Measurements from ENCODE around the gene ATG4A. TPM values are rescaled to one million over a fixed set of nuclear protein-coding genes. Genes with fewer than 3 reads are reported as not detected.

Gene ATG4A
- total RNA-seq, 4 donors from 2014 or later: 4.9 to 13.2 (median 8.9) TPM

- Histone ChIP-seq H3K4me3 (no peak overlapping the region), H3K36me3 (no peaks in the 10 kb centered on the region), H3K27ac (no peak overlapping the region), H3K9me3 (no peaks in the 10 kb centered on the region), H3K27me3 (no peaks in the 10 kb centered on the region), H3K4me1 (no peaks in the 10 kb centered on the region)
- TF ChIP-seq CTCF (IDR thresholded peaks at IDR 0.05) (no peak), POLR2A (IDR thresholded peaks at IDR 0.05) (no peak)
- intact Hi-C loops (cut with DNase I; ENCODE audit: low total_unique reads): no loop called here
- DNase-seq: no peak
Measured at GRCh38 chrX:108173874-108174273, 82.3 kb downstream of the ATG4A start.

GRCh38 chrX:108177351-108178142 lies 86.0 kb downstream of the ATG4A start:
- H3K9me3 ChIP-seq: no peaks in the 10 kb centered on the region
- no peaks in the 10 kb centered on the region for H3K36me3 ChIP-seq
- H3K27me3 ChIP-seq: no peaks in the 10 kb centered on the region
- intact Hi-C loops (cut with DNase I; ENCODE audit: low total_unique reads): no loop called here
- H3K4me1 ChIP-seq: no peaks in the 10 kb centered on the region
- no peak overlapping the region for H3K27ac ChIP-seq
- H3K4me3 ChIP-seq: no peak overlapping the region
- TF ChIP-seq POLR2A (IDR thresholded peaks at IDR 0.05) (no peak), CTCF (IDR thresholded peaks at IDR 0.05) (no peak)
- no peak for DNase-seq

DNA sequence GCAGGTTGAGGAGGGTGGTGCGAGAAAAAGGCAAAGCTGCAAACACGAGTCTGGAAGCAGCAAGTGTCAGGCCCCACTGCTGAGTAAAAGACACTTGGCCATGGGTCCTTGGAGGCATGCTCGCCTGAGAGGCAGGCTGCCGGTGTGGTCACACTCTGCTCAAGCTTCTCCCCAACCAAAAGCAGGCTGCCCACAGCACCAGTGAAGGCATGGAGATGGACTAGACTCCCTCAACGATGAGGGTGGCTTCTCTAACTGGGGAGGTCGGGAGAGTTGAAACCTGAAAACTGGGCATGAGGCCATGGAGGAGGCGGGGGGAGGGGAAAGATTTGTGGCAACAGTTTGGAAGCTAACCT lies 86.5 kb downstream of the ATG4A start:
- H3K4me3 ChIP-seq: no peak overlapping the region
- intact Hi-C loops (cut with DNase I; ENCODE audit: low total_unique reads): no loop called here
- no peak overlapping the region for H3K27ac ChIP-seq
- no peaks in the 10 kb centered on the region for H3K4me1 ChIP-seq
- TF ChIP-seq CTCF (IDR thresholded peaks at IDR 0.05) (no peak), POLR2A (IDR thresholded peaks at IDR 0.05) (no peak)
- no peaks in the 10 kb centered on the region for H3K36me3 ChIP-seq
- H3K27me3 ChIP-seq: no peaks in the 10 kb centered on the region
- H3K9me3 ChIP-seq: no peaks in the 10 kb centered on the region
- DNase-seq: no peak

DNA sequence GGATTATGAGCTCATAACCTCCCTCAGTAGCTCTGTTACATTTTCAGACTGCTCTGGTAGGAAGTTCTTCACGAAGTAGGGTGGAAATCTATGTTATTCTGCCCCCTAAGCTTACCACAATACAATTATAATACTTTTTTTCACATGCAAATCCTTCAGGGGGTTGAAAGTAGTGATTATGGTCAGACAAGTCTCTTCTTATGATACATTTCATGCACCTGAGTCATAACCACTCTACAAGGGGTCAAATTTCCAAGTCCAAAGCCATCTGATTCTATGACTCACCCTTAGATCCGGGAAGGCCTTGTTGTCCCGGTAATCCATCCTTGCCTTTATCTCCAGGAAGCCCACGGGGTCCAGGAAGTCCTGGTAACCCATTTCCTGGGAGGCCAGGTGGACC lies 95.2 kb downstream of the ATG4A start:
- DNase-seq: no peak
- H3K9me3 ChIP-seq: no peaks in the 10 kb centered on the region
- no peaks in the 10 kb centered on the region for H3K4me1 ChIP-seq
- H3K4me3 ChIP-seq: no peak overlapping the region
- H3K27ac ChIP-seq: no peak overlapping the region
- intact Hi-C loops (cut with DNase I; ENCODE audit: low total_unique reads): no loop called here
- H3K27me3 ChIP-seq: no peaks in the 10 kb centered on the region
- no peaks in the 10 kb centered on the region for H3K36me3 ChIP-seq
- TF ChIP-seq CTCF (IDR thresholded peaks at IDR 0.05) (no peak), POLR2A (IDR thresholded peaks at IDR 0.05) (no peak)

DNA sequence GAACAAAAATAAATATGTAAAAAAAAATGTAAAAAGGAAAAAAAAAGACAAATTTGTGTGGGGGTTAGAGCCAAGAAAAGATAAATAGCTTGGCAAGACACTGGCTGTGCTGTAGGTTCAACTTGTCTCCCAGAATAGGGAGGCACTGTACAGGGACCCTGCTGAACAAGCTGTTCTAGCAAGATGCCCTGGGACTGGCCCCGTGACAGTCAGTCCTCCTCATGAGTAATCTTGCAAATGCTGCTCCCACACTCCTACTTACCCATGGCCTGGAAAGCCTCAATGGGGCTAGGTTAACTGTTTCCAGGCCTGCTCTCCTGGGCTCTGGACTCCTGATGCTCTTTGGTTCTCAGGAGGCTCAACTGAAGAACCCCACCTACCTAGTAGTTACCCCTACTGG lies 106.8 kb downstream of the ATG4A start:
- Histone ChIP-seq H3K36me3 (no peaks in the 10 kb centered on the region), H3K9me3 (no peaks in the 10 kb centered on the region), H3K4me1 (no peaks in the 10 kb centered on the region), H3K27ac (peak overlapping the region; percentile 42 to 71), H3K27me3 (no peaks in the 10 kb centered on the region), H3K4me3 (no peak overlapping the region)
- intact Hi-C loops (cut with DNase I; ENCODE audit: low total_unique reads): no loop called here
- DNase-seq: peak; percentile 49 to 69
- TF ChIP-seq CTCF (IDR thresholded peaks at IDR 0.05) (no peak), POLR2A (IDR thresholded peaks at IDR 0.05) (no peak)

All from uterus (tissue), 4 donors.